Chondrocyte (in vitro differentiated cells): ENCODE results near the gene GATA3. TPM values are rescaled to one million over a fixed set of nuclear protein-coding genes. Genes with fewer than 3 reads are reported as not detected.

Experiments
- DNase-seq: peaks from one replicate; pipeline ENCODE4 v3.0.0; 2021; ENCODE audit warnings: mixed read lengths, low spot score
- H3K27ac Mint-ChIP-seq: one replicate; pipeline ENCODE4 v1.8.0; 2021; ENCODE audit warnings: mild to moderate bottlenecking, moderate library complexity, mixed read lengths; ENCODE audit not compliant: unreplicated experiment
- H3K27me3 Mint-ChIP-seq: 2 replicates; pipeline ENCODE4 v1.8.0; 2021; ENCODE audit warnings: low read depth, mixed read lengths
- H3K36me3 Mint-ChIP-seq: 2 replicates; pipeline ENCODE4 v1.8.0; 2021; ENCODE audit warnings: low read depth, mixed read lengths
- H3K4me1 Mint-ChIP-seq: 2 replicates; pipeline ENCODE4 v1.8.0; 2021; ENCODE audit warnings: low read depth, mild to moderate bottlenecking, mixed read lengths
- H3K4me3 Mint-ChIP-seq: one replicate; pipeline ENCODE4 v1.8.0; 2021; ENCODE audit warnings: mild to moderate bottlenecking, moderate library complexity, mixed read lengths; ENCODE audit not compliant: unreplicated experiment
- H3K9me3 Mint-ChIP-seq: 2 replicates; pipeline ENCODE4 v1.8.0; 2021; ENCODE audit warnings: low read depth, mixed read lengths
- total RNA-seq: library from RNA; stranded (reverse); gene quantifications from 3 replicates; pipeline ENCODE4 v1.2.1, GENCODE V29; 2021
- TF ChIP-seq, protein P1 (sequence below): fragments of 200-600 bp; sonication (generic); IDR thresholded peaks from 2 replicates; pipeline ENCODE4 v1.5.0; 2021; ENCODE audit warnings: antibody characterized with exemption, mild to moderate bottlenecking, moderate library complexity

Gene GATA3
- total RNA-seq, 1 donor from 2014 or later, result not detected

DNA sequence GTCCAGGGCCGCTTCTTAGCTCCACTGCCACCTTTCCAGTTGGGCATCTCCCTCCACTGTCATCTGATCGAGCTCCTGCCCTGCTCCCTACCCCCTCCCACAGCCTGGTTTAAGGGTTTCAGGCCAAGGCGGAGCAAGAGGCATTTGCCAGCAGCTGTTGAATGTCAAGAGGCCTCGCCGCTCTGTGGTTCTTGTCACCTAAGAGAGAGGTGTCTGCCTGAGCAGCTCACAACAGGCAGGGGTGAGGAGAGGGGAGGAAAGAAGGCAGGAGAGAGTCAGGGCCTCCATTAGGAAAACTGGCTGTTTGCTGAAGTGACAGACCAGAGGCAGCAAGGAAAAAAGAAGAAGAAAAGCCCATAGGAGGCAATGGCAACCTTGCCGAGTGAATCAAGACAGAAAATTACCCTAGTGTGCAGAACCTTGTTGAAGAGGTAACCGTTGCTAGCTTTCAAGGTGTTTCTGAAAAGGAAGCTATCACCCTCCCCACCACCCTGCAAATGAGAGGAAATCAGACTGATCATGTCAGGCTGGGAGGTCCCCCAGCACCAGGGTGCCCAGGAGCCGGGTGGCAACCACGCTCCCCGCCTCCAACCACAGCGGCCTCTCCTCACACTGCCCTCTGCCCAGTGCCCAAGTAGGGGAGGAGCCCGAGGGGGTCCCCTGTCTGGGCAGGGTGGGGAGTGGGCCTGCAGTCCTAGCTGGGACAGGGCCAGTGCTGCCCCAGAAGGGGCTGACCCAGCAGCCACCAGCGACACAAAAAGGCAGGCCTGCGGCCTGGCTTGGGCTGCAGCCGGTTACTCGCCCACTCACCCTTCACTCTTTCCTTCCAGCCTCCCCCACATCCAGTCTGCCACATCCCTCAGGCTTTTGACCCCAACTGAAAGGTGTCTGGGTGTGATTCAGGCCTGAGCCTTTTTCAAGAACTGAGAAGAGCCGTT lies 7.1 kb downstream of the GATA3 start:
- H3K9me3 Mint-ChIP-seq, result no peaks in the 10 kb centered on the region
- no peak for DNase-seq
- TF ChIP-seq, protein P1, sequence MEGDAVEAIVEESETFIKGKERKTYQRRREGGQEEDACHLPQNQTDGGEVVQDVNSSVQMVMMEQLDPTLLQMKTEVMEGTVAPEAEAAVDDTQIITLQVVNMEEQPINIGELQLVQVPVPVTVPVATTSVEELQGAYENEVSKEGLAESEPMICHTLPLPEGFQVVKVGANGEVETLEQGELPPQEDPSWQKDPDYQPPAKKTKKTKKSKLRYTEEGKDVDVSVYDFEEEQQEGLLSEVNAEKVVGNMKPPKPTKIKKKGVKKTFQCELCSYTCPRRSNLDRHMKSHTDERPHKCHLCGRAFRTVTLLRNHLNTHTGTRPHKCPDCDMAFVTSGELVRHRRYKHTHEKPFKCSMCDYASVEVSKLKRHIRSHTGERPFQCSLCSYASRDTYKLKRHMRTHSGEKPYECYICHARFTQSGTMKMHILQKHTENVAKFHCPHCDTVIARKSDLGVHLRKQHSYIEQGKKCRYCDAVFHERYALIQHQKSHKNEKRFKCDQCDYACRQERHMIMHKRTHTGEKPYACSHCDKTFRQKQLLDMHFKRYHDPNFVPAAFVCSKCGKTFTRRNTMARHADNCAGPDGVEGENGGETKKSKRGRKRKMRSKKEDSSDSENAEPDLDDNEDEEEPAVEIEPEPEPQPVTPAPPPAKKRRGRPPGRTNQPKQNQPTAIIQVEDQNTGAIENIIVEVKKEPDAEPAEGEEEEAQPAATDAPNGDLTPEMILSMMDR, result no peak
- peaks cover 3% of the 10 kb centered on the region for H3K36me3 Mint-ChIP-seq
- peaks cover 89% of the 10 kb centered on the region for H3K27me3 Mint-ChIP-seq
- no peak overlapping the region for H3K27ac Mint-ChIP-seq
- H3K4me1 Mint-ChIP-seq, result peaks cover 7% of the 10 kb centered on the region
- H3K4me3 Mint-ChIP-seq, result no peak overlapping the region

DNA sequence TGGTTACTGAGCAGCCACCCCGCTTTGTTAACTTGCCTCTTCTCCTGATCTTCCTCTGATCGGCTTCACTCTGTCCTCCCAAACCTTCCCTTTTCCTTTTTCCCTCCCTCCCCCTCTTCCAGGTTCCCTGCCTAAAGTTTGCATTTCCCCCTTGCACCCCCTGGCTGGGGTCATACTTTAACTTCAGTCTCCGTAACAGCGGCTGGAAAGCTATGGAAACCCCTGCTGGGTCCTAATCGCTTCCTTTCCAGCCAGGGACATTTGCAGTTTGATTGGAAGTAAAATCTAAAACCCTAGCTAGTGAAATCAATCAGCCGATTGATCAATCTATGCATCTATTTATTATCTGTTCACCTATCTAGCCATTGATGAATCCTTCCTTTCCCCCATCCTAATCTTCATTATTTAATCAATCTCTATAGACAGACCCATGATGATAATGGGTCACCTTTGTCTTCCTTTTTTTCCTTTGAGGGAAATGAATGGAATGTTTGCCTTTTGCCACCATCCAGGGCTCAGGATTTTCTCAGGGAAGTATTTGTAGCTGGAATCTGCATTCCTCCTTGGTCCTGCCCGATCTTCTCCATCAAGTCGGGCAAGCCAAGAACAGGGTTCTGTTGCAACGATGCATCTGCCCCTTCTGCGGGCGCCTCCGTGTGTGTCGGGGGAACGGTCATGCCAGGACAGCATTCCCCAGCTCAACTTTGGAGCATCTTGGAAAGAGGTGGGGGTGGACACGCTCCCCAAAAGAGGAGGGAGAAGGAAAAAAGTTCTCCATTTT lies 8.8 kb downstream of the GATA3 start:
- DNase-seq, result no peak
- peaks cover 5% of the 10 kb centered on the region for H3K4me1 Mint-ChIP-seq
- TF ChIP-seq, protein P1, result no peak
- H3K36me3 Mint-ChIP-seq, result peaks cover 3% of the 10 kb centered on the region
- H3K27ac Mint-ChIP-seq, result no peak overlapping the region
- peaks cover 87% of the 10 kb centered on the region for H3K27me3 Mint-ChIP-seq
- H3K4me3 Mint-ChIP-seq, result no peak overlapping the region
- H3K9me3 Mint-ChIP-seq, result no peaks in the 10 kb centered on the region

GRCh38 chr10:8063935-8064334 lies 9.4 kb downstream of the GATA3 start:
- TF ChIP-seq, protein P1, result no peak
- peak overlapping the region; percentile 10 for H3K4me3 Mint-ChIP-seq
- no peaks in the 10 kb centered on the region for H3K9me3 Mint-ChIP-seq
- H3K36me3 Mint-ChIP-seq, result peaks cover 3% of the 10 kb centered on the region
- no peak overlapping the region for H3K27ac Mint-ChIP-seq
- no peak for DNase-seq
- peaks cover 83% of the 10 kb centered on the region for H3K27me3 Mint-ChIP-seq
- peaks cover 5% of the 10 kb centered on the region for H3K4me1 Mint-ChIP-seq

DNA sequence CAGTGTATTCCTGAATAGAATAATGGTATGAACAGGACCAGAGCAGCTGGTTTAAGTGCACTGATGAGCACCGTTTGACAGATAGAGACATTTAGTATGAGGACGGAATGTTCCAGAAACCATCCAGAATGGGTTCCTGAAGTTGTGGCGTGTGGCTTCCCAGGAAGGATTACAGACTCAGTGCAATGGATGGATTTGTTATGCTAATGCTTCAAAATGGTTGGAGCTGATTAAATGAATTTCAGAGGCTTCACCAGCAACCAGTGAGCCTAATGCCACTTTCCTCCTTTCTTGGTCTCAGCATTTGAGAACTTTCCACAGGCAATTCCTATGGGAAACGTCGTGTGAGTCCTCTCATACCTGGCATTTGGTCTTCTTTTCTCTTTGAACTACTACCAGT lies 9.9 kb downstream of the GATA3 start:
- no peak overlapping the region for H3K27ac Mint-ChIP-seq
- H3K27me3 Mint-ChIP-seq, result peaks cover 83% of the 10 kb centered on the region

GRCh38 chr10:8065651-8066050 lies 11.2 kb downstream of the GATA3 start:
- no peak for DNase-seq
- no peak overlapping the region for H3K4me3 Mint-ChIP-seq
- peaks cover 4% of the 10 kb centered on the region for H3K36me3 Mint-ChIP-seq
- no peaks in the 10 kb centered on the region for H3K4me1 Mint-ChIP-seq
- H3K27ac Mint-ChIP-seq, result no peak overlapping the region
- H3K9me3 Mint-ChIP-seq, result no peaks in the 10 kb centered on the region
- TF ChIP-seq, protein P1, result no peak
- peaks cover 77% of the 10 kb centered on the region for H3K27me3 Mint-ChIP-seq

More for the DNA sequence above, 9.9 kb downstream of the GATA3 start:
- Mint-ChIP-seq H3K9me3 (no peaks in the 10 kb centered on the region), H3K4me1 (peaks cover 5% of the 10 kb centered on the region), H3K4me3 (no peak overlapping the region), H3K36me3 (peaks cover 3% of the 10 kb centered on the region)
- TF ChIP-seq, protein P1, result no peak
- no peak for DNase-seq
